GM19035 (cell line): ENCODE results near the gene LRIF1.
"Not testable (repeated sequence)": the region's sequence is repeated elsewhere in the genome, so short reads cannot be mapped to it uniquely, and the experiment has no call there.

Experiments used
- ATAC-seq: cut with Tn5 transposase; IDR thresholded peaks from one replicate; pipeline ENCODE4 v1.9.1; 2021; ENCODE audit not compliant: unreplicated experiment

LRIF1 gene

DNA sequence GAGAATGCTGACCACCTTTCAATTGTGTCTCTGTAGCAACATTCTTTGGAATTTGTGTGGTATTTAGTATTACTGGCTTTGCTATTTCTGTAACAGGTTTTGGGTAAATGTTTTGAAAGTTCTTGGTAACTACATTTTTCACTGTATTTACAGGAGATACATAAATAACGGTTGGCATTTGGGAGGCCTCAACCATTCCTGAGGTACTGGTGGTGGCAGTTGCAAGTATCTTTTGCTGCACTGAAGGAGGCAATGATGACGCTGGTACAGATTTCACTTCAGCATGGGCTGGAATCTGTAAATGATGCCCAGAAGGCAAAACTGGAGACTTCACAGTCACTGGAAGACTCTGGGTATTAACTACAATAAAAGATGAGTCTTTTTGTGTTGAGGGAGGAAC is 11.7 kb downstream of the LRIF1 start:
- ATAC-seq: no peak

DNA sequence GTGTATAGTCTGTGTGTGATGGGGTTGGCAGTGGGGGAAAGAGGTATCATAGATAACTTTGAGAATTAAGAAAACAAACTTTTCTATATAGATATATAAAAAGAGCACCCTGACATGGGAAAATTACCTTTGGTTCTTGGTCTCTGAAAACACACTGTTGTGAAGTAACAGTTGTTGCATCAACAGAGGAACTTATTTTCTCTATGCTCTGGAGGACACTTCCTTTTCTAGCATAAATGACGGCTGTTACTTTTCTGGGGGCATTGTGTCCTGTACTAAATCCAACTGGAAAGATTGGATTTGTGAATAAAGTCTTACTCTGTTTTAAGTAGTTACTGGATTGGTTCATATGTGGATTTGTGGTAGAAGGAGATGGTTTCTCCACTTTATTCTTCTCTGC is 12.6 kb downstream of the LRIF1 start:
- no peak for ATAC-seq

DNA sequence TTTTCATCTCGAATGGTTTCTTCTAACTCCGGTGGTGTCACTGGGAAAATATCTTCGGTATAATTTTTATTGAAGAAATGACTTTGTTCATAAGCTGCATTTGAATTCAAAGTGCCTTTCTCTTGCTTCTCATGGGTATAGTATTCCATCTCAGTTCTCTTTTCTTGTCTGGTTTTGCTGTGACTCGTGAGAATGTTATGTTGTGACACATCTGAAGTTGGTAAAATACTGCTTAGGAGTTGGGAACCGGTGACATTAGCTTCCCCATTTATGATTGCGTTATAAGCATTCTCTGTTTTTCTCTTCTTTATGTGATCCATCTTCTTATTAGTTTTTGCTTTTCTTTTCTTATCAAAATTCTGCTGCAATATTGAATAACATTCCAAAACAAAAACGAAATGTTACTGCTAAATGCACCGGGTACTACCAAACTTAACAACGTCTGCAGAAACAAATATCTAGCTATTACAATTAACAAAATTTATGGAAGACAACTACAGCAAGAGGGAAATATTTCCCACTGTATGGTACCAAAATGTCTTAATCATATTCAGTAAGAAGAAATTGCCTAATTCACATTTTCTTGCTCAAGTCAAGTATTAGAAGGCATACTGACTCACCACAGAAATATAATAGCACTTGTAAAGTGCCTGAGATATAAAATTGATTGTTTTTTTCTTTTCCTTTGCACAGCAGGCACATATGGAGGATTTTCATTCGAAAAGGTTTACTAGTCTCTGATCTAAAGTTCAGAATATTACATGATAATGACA is 15.5 kb downstream of the LRIF1 start:
- ATAC-seq: no peak

DNA sequence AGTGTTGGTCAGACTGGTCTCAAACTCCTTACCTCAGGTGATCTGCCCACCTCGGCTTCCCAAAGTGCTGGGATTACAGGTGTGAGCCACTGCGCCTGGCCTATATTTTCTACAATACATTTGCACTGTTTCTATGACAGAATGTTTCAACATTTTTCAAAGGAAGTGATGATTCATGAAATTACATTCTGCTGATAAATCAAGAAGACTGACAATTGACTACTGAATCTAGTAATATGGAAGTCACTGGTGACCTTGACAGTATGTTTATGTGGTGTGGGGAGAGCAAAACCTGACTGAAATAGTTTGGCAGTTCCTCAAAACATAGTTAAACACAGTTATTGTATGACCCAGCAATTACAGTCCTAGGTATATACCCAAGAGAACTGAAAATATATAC is 18.1 kb downstream of the LRIF1 start:
- no peak for ATAC-seq

DNA sequence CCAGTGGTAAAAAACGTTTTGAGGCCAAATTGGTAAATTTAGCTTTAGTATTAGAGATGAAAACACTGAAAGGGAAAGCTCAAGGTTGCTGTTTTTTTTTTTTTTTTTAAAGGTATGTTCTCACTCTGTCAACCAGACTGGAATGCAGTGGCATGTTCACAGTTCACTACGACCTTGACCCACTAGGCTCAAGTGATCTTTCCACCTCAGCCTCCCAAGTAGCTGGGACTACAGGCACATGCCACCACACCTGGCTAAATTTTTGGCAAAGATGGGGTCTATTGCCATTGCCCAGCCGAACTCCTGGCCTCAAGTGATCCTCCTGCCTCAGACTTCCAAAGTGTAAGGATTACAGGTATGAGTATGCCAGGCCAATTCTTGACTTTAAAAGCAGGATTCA is 18.9 kb downstream of the LRIF1 start:
- no peak for ATAC-seq

DNA sequence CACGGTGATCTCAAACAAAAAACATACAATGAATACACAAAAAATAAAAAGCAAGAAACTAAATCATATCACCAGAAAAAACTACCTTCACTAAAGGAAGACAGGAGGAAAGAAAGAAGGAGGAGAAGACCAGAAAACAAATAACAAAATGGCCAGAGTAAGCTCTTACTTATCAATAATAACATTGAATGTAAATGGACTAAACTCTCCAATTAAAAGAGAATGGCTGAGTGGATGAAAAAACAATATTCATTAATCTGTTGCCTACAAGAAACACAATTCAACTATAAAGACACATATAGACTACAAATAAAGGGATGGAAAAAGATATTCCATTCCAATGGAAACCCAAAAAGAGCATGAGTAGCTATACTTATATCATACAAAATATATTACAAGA is 27.2 kb downstream of the LRIF1 start:
- no peak for ATAC-seq

DNA sequence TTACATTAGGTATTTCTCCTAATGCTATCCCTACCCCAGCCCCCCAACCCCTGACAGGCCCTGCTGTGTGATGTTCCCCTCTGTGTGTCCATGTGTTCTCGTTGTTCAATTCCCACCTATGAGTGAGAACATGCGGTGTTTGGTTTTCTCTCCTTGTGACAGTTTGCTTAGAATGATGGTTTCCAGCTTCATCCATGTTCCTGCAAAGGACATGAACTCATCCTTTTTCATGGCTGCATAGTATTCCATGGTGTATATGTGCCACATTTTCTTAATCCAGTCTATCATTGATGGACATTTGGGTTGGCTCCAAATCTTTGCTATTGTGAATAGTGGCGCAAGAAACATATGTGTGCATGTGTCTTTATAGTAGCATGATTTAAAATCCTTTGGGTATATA is 32.6 kb downstream of the LRIF1 start:
- not testable (repeated sequence) for ATAC-seq

DNA sequence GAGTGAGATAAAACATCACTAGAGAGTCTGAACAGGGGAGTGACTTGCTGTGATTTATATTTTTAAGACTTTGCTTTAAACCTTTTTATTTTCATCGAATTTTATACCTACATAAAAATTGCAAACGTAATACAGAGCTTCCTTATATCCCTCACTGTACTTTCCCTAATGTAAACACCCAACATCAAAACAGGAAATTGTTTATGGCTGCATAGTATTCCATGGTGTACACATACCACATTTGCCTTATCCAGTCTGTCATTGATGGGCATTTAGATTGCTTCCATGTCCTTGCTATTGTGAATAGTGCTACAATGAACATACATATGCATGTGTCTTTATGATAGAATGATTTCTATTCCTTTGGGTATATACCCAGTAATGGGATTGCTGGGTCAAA is 34.8 kb downstream of the LRIF1 start:
- no peak for ATAC-seq

DNA sequence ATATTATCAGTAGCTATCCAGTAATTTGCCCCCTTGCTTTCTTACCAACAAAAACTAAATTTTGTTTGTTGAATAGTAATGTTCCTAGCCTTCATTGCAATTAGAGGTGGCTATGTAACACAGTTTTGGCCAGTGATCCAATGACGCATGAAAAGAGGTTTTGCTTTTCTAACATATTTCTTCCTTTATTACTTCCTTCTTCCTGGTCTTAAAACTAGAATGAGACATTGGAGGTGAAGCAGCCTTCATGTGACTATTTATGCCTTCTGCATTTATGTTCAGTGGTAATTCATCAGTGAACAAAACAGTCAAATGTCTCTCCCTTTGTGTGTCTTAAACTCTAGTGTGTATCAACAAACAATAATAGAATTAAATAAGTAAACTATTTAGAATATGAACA is 35.5 kb downstream of the LRIF1 start:
- ATAC-seq: no peak

DNA sequence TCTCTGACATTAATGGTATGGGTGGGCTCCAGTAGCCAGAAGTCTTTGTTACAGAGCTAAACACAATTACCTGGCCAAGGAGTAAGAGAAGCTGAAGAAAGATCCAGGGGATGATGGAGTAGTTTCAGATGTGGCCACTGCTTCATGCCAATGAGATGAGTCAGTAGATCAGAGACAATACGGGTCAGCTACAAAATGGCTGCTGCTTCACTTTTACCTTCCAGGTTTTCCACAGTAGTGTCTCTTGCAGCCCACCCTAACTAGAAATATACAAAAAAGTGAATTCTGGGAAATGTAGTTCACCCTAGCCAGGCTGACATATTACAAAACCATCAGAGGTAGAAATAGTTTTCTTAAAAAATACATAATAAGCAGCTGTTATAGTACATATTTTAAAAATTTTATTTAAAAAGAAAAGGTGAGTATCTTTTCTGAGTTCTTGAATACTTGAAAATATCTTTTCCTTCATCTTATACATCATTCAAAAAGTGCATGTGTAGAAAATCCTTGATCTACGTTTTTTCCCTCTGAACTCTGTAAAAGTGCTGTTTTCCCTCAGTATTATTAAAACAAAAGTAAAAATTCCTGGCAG is 36.1 kb downstream of the LRIF1 start:
- ATAC-seq: no peak

DNA sequence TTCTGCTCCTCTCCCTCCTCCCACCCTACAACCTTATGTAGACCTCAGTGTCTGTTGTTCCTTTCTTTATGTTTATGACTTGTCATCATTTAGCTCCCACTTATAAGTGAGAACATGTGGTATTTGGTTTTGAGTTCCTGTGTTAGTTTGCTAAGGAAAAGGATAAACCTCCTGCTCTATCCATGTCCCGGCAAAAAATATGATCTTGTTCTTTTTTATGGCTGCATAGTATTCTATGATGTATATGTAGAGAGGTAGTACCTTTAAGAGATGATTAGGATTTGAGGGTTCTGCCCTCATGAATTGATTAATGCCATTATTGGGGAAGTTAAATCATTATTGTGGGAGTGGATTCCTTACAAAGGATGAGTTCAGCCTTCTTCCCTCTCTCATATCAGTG is 41.8 kb downstream of the LRIF1 start:
- no peak for ATAC-seq

DNA sequence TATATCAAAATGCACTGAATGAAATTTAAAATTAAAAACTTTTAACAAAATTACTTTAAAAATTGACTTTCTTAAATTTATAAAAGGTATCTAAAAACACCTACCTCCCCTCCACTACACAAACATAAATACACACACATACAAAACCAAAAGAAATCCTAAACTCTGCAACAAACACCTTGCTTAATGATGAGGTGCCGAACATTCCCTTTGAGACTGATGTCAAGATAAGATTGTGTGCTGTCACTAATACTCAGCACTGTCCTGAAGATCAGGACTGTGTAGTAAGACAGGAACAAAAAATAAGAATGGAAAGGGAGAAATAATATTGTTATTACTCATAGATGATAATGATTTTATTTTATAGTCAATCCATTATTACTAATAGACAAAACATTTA is 45.7 kb downstream of the LRIF1 start:
- ATAC-seq: no peak

DNA sequence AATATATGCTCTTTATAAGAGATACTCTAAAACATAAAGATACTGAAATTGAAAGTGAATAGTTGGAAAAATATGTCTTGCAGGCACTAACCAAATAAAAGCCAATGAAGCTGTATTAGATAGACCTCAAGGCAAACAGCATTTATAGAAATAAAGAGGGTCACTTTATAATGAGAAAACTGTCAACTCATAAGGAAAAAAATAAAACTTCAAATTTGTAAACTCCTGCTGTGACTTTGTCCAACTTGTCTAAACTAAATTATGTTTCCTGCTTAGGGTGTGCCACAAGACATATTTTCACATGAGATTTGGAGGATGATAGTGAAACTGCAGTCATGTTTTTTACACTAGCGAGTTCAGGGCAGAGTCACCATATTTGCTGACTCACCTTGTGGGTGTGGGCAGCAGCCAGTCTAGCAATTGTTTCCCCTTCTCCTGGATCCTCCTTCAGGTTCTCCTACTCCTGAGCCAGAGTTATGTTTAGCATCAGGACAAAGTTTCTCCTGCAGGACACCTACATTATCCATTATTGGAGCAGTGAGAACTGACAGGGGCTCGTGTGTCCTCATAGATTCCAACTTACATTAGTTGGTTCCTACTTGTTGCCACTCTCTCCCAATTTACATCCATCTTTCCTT is 46.9 kb downstream of the LRIF1 start:
- ATAC-seq: peak; percentile 70

DNA sequence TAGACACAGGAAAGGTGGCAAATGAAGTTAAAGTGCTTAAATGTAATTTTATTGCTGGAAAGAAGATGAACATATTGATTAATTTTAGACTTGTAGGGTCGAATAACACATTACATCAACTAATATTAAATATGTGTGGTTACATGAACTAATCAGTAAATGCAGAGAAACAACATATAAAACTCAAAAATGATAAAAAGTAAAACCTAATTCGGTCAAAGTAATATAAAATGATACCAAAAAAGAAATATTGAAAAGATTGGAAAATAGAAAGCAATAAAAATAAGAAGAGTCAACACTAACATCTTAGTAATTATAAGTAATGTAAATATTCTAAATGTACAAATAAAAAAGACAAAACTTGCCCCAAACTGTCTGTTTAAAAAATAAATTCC is 47.5 kb downstream of the LRIF1 start:
- no peak for ATAC-seq

DNA sequence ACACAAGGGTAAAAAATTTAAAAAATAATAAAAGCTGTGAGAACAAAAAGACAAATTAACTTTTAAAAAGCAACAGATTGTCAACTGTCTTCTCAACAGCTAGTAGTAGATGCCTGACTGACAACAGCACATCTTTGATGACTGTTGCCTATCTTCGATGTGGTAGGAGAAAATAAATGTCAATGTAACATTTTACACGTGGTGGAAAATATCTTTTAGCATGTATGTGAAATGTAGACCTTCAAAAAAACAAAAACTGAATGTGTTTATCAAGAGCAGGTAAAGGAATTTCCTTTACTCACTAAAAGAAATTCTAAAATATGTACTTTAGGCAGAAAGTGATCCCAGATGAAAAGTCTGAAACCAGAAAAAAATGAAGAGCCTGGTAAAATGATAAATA is 47.9 kb downstream of the LRIF1 start:
- ATAC-seq: no peak

DNA sequence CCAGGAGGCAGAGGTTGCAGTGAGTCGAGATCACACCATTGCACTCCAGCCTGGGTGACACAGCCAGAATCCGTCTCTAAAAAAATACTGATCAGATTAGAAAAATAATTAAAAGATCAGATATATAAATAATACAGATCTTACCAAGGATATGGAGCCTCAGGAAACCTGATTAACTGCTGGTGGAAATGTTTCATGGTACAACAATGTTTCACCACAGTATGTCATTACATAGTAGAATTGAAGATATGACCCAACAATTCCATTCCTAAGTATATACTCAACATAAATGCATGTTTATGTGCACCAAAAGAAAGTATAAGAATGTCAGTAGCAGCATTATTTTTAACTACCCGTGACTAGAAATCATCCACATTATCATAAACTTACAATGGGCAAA is 49.0 kb downstream of the LRIF1 start:
- no peak for ATAC-seq

DNA sequence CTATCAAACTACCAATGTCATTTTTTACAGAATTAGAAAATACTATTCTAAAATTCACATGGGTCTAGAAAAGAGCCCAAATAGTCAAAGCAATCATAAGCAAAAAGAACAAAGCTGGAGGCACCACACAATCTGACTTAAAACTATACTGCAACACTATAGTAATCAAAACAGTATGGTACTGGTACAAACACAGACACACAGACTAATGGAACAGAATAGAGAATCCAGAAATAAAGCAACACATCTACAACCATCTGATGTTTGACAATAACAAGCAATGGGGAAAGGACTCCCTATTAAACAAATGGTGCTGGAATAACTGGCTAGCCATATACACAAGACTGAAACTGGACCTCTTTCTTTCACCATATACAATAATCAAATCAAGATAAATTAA is 50.9 kb downstream of the LRIF1 start:
- ATAC-seq: no peak

DNA sequence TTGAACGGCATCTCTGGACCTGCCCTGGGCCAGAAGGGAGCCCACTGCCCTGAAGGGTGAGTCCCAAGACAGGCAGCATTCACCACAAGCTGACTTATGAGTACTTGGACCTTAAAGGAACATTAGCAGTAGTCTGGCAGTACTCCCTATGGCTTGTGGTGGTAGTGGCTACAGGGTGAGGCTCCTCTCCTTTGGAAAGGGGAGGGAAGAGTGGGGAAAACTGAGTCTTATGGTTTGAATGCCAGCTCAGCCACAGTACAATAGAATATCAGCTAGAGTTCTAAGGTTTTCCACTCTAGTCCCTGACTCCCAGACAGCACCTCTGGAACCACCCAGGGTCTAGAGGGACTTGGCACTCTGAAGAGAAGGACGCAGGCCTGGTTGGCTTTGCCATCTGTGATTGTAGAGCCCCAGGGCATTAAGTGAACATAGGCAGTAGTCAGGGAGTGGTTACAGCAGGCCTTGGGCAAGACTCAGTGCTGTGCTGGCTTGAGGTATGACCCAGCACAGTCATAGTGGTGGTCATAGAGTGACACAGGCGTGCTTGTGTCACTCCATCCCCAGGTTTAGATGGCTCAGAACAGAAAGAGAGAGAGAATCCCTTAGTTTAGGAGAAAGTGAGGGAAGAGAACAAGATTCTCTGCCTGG is 59.7 kb downstream of the LRIF1 start:
- no peak for ATAC-seq

DNA sequence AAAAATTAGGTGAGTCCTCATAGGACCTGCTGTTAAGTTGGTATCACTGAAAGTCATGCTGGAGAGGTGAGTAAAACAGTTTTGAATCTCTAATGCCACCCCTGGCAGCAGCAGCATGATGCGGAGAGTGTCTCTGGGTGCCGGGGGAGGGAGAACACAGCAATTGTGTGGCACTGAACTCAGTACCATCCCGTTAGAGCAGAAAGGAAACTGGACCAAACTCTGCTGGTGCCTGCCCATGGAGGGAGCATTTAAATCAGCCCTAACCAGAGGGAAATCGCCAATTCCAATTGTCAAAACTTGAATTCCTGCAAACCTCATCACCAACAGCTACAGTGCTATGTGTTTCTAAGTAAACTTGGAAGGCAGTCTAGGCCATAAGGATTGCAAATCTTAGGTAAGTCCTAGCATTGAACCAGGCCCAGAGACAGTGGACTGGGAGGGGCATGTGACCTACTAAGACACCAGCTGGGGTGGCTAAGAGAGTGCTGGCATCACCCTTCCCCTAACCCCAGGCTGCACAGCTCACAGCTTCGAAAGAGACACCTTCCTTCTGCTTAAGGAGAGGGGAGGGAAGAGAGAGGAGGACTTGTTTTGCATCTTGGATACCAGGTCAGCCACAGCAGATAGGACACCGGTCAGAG is 60.8 kb downstream of the LRIF1 start:
- no peak for ATAC-seq

DNA sequence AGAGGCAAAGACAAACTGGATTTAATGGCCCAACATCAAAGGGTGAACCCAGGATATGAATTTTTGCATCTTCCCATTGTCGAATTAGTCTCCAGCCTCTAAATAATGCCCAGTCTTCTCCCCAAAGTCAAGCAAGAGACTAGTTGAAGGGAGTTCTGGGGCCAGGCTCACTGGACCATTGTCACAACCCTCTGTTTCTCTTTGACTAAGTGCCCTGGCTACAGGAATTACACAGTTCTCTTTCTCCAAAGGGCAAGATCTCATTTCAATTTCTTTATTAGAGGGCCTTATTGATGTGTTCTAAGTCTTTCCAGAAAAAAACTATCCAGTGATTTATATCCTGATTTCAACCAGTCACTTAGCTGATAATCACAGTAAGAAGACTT is 64.3 kb downstream of the LRIF1 start:
- no peak for ATAC-seq

DNA sequence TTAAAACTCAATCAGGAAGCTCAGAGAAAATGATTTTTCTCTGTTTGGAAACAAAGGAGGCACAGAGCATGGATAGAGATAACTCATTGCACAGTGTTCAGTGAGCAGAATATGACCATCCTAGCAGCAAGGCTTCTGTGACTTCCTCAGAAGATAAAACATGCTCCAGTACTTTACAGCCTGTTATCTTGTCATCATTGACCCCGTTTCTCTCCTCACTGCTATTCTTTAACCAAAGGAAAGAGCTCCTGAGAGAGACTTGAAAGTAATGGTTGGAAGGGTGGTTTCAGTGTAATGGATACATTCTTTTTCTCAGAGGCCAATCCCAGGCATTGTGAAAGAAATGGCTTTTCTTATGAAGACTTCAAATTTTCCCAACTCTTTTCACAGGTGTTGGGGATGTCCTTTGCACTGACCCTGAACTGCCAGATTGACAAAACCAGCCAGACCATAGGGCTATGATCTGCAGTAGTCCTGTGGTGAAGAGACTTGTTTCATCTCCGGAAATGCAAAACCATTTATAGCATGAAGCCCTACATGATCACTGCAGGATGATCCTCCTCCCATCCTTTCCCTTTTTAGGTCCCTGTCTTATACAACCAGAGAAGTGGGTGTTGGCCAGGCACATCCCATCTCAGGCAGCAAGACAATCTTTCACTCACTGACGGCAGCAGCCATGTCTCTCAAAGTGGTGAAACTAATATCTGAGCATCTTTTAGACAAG is 64.8 kb downstream of the LRIF1 start:
- ATAC-seq: no peak
